OCI-LY3 (cell line): ENCODE measurements around the gene PCBD2.

ENCODE experiments used
- EZH2phosphoT487 ChIP-seq: fragments of 200-600 bp; shearing (Covaris generic); IDR thresholded peaks from 2 replicates; pipeline ENCODE4 v1.6.1; 2018; ENCODE audit warnings: antibody characterized with exemption, mixed run types, low read depth
- TF ChIP-seq, protein P1 (sequence below): fragments of 200-600, 300-600 bp; sonication (generic); IDR thresholded peaks from 2 replicates; pipeline ENCODE4 v1.5.1; 2014; ENCODE audit warnings: antibody characterized with exemption, low read length, low read depth

DNA sequence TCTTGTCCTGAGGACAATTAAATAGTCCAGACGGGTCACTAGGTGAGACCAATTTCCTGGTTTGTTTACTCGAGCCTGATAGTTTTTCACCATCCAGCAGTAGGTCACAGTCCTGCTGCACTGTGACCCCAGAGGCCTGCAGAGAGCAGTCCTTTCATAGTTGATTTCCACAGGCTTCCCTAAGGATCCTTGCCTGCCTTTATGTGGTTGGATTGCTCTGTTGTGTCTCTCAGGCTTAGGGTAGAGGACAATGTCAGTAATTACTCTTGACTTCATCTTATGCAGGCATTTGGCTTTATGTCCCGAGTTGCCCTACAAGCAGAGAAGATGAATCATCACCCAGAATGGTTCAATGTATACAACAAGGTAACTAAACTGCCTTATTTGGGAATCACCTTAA, 53.8 kb downstream of the PCBD2 start:
- TF ChIP-seq, protein P1, sequence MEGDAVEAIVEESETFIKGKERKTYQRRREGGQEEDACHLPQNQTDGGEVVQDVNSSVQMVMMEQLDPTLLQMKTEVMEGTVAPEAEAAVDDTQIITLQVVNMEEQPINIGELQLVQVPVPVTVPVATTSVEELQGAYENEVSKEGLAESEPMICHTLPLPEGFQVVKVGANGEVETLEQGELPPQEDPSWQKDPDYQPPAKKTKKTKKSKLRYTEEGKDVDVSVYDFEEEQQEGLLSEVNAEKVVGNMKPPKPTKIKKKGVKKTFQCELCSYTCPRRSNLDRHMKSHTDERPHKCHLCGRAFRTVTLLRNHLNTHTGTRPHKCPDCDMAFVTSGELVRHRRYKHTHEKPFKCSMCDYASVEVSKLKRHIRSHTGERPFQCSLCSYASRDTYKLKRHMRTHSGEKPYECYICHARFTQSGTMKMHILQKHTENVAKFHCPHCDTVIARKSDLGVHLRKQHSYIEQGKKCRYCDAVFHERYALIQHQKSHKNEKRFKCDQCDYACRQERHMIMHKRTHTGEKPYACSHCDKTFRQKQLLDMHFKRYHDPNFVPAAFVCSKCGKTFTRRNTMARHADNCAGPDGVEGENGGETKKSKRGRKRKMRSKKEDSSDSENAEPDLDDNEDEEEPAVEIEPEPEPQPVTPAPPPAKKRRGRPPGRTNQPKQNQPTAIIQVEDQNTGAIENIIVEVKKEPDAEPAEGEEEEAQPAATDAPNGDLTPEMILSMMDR = no peak
- no peak for TF ChIP-seq EZH2phosphoT487
